Activated CD8-positive, alpha-beta memory T cell treated with anti-CD3 and anti-CD28 coated beads for 24 hours (primary cell): ENCODE data around the gene TANGO2.
A peak's percentile ranks its signal among the peaks of the same experiment; 100 is the strongest.

Experiments
- DNase-seq: peaks from one replicate; pipeline ENCODE4 v3.0.0-alpha.2; 2020

The TANGO2 gene

GRCh38 chr22:19997561-19998231, 23.2 kb upstream of the TANGO2 start:
- DNase-seq, result no peak

- no peak for DNase-seq
Measured at GRCh38 chr22:19998232-19998951, 22.5 kb upstream of the TANGO2 start.

GRCh38 chr22:19998991-19999820, 21.7 kb upstream of the TANGO2 start:
- DNase-seq, result no peak

- DNase-seq, result no peak
Measured at GRCh38 chr22:20000246-20001081, 20.4 kb upstream of the TANGO2 start.

GRCh38 chr22:20001082-20001638, 19.8 kb upstream of the TANGO2 start:
- DNase-seq, result no peak

- DNase-seq, result no peak
Measured at GRCh38 chr22:20002128-20002527, 18.8 kb upstream of the TANGO2 start.

- no peak for DNase-seq
Measured at GRCh38 chr22:20002636-20003035, 18.3 kb upstream of the TANGO2 start.

- no peak for DNase-seq
Measured at GRCh38 chr22:20003304-20003703, 17.6 kb upstream of the TANGO2 start.

GRCh38 chr22:20004464-20004863, 16.4 kb upstream of the TANGO2 start:
- no peak for DNase-seq

- no peak for DNase-seq
Measured at GRCh38 chr22:20008221-20008995, 12.5 kb upstream of the TANGO2 start.

GRCh38 chr22:20009018-20009491, 11.9 kb upstream of the TANGO2 start:
- no peak for DNase-seq

- DNase-seq, result no peak
Measured at GRCh38 chr22:20009582-20010306, 11.2 kb upstream of the TANGO2 start.

GRCh38 chr22:20010307-20011122, 10.4 kb upstream of the TANGO2 start:
- no peak for DNase-seq

- no peak for DNase-seq
Measured at GRCh38 chr22:20011123-20011992, 9.6 kb upstream of the TANGO2 start.

GRCh38 chr22:20011993-20012740, 8.7 kb upstream of the TANGO2 start:
- no peak for DNase-seq

- no peak for DNase-seq
Measured at GRCh38 chr22:20012741-20013331, 8.1 kb upstream of the TANGO2 start.

GRCh38 chr22:20013382-20013871, 7.5 kb upstream of the TANGO2 start:
- DNase-seq, result peak; percentile 76
